Uterus (tissue), 2 donors: ENCODE data around the gene KCNS3.

Experiments used
- CTCF ChIP-seq, 4 experiments: fragments of 200-600 bp in 2 of 4; fragments of 450-650 bp in 2 of 4; sonication (generic) in 2 of 4; IDR thresholded peaks; one replicate each; pipeline ENCODE4 v1.5.1; 2016 to 2019; ENCODE audit warnings: antibody characterized with exemption in 4 of 4, mild to moderate bottlenecking in 2 of 4, moderate library complexity in 1 of 4
- POLR2A ChIP-seq, 2 donors: fragments of 450-650 bp; IDR thresholded peaks; one replicate each; pipeline ENCODE4 v1.6.1; 2016; ENCODE audit warnings: antibody characterized with exemption in 2 of 2, mild to moderate bottlenecking in 1 of 2, moderate library complexity in 1 of 2

GRCh38 chr2:17961789-17962188 is 83.3 kb downstream of the KCNS3 start:
- TF ChIP-seq CTCF (IDR thresholded peaks at IDR 0.05) = no peak
- no peak for TF ChIP-seq POLR2A (IDR thresholded peaks at IDR 0.05)
